ENCODE measurements around the gene ENTR1.

The ENTR1 gene

GRCh38 chr9:136436055-136436634, 25.7 kb upstream of the ENTR1 start:
- no peak overlapping the region for H3K4me3 ChIP-seq (ENCODE audit: low read depth, low read length)
- ChIA-PET CTCF (interaction anchor here (0.9 to 4.2 kb wide), 3 partner anchors 10 to 36 kb away, joined by 3 to 13 read pairs (median 3); no protein-coding TSS in a partner anchor), POLR2A (interaction anchor here (0.6 to 0.7 kb wide), 2 partner anchors 12 to 28 kb away, joined by 3 read pairs; no protein-coding TSS in a partner anchor)
- no peak for TF ChIP-seq CTCF (IDR thresholded peaks at IDR 0.05; ENCODE audit: insufficient read depth, low read length, missing control alignments)
- no peak for DNase-seq (ENCODE audit: low read depth, low spot score)

- TF ChIP-seq CTCF (IDR thresholded peaks at IDR 0.05; ENCODE audit: insufficient read depth, low read length, missing control alignments) = no peak
- no peak overlapping the region for H3K4me3 ChIP-seq (ENCODE audit: low read depth, low read length)
- DNase-seq (ENCODE audit: low read depth, low spot score) = no peak
- CTCF ChIA-PET = interaction anchor here (1.9 kb wide), 1 partner anchor 10 kb away, joined by 10 read pairs; no protein-coding TSS in a partner anchor
- POLR2A ChIA-PET = interaction anchor here (1.0 kb wide), 1 partner anchor 17 kb away, joined by 3 read pairs; no protein-coding TSS in a partner anchor
Observed at GRCh38 chr9:136434580-136435169, 24.3 kb upstream of the ENTR1 start.

GRCh38 chr9:136433849-136434579, 23.6 kb upstream of the ENTR1 start:
- DNase-seq (ENCODE audit: low read depth, low spot score) = no peak
- POLR2A ChIA-PET = interaction anchor here (1.0 kb wide), 1 partner anchor 16 kb away, joined by 3 read pairs; no protein-coding TSS in a partner anchor
- no peak for TF ChIP-seq CTCF (IDR thresholded peaks at IDR 0.05; ENCODE audit: insufficient read depth, low read length, missing control alignments)
- H3K4me3 ChIP-seq (ENCODE audit: low read depth, low read length) = no peak overlapping the region
- CTCF ChIA-PET = interaction anchor here (1.1 to 1.9 kb wide), 3 partner anchors 8 to 23 kb away, joined by 3 to 10 read pairs (median 4); partner anchors contain the start of genes ENTR1 and PMPCA

GRCh38 chr9:136433043-136433715, 22.8 kb upstream of the ENTR1 start:
- POLR2A ChIA-PET = no interaction called here
- no peak for TF ChIP-seq CTCF (IDR thresholded peaks at IDR 0.05; ENCODE audit: insufficient read depth, low read length, missing control alignments)
- no peak for DNase-seq (ENCODE audit: low read depth, low spot score)
- H3K4me3 ChIP-seq (ENCODE audit: low read depth, low read length) = no peak overlapping the region
- CTCF ChIA-PET = interaction anchor here (1.1 to 1.9 kb wide), 4 partner anchors 8 to 22 kb away, joined by 3 to 10 read pairs (median 4); partner anchors contain the start of genes ENTR1 and PMPCA

- ChIA-PET POLR2A (no interaction called here), CTCF (interaction anchor here (1.1 to 1.7 kb wide), 3 partner anchors 9 to 22 kb away, joined by 3 to 4 read pairs (median 3); partner anchors contain the start of genes ENTR1 and PMPCA)
- no peak for TF ChIP-seq CTCF (IDR thresholded peaks at IDR 0.05; ENCODE audit: insufficient read depth, low read length, missing control alignments)
- H3K4me3 ChIP-seq (ENCODE audit: low read depth, low read length) = no peak overlapping the region
- DNase-seq (ENCODE audit: low read depth, low spot score) = no peak
Observed at GRCh38 chr9:136432591-136432990, 22.2 kb upstream of the ENTR1 start.
